ENCODE results near the gene CLMN. TPM values are rescaled to one million over a fixed set of nuclear protein-coding genes. Genes with fewer than 3 reads are reported as not detected.

Gene CLMN
- total RNA-seq, 1 experiment from 2014 or later: 33.4 TPM

- Histone ChIP-seq H3K4me3 (replicated peaks in 1 of 2; ENCODE audit: low read depth in 1 of 2, low read length in 2 of 2) (no peak overlapping the region), H3K36me3 (ENCODE audit: control insufficient read depth in 1 of 2, insufficient read depth in 2 of 2, low read length in 2 of 2) (no peaks in the 10 kb centered on the region), H3K27ac (ENCODE audit: low read depth, low read length) (no peak overlapping the region), H3K27me3 (ENCODE audit: insufficient read depth, low read length) (no peaks in the 10 kb centered on the region), H3K9ac (ENCODE audit: low read length) (no peak overlapping the region), H3K9me2 (ENCODE audit: insufficient read depth) (no peaks in the 10 kb centered on the region), H2AFZ (ENCODE audit: low read depth, low read length, poor library complexity, severe bottlenecking) (no peak overlapping the region), H3K4me1 (ENCODE audit: control insufficient read depth in 1 of 2, insufficient read depth in 2 of 2, low read length in 2 of 2) (no peaks in the 10 kb centered on the region), H3K9me3 (ENCODE audit: control insufficient read depth in 1 of 2, insufficient read depth in 1 of 2, low read depth in 1 of 2, low read length in 2 of 2) (no peaks in the 10 kb centered on the region; a peak in 1 of 4 replicates), H4K20me1 (ENCODE audit: insufficient read depth) (peaks cover 11% of the 10 kb centered on the region; the same call in 1 of the 2 replicates), H3K4me2 (ENCODE audit: low read length) (no peak overlapping the region), H3K79me2 (ENCODE audit: insufficient read depth, low read length) (peaks cover 97% of the 10 kb centered on the region)
- RAD21 ChIA-PET (ENCODE audit: low non-redundant PET in 1 of 2, low total read pairs in 2 of 2, uncharacterized antibody in 2 of 2, unreplicated experiment in 2 of 2): no interaction called here
- CTCF ChIA-PET: no interaction called here
- no peak for TF ChIP-seq FOSL1 (IDR thresholded peaks at IDR 0.05; ENCODE audit: low read depth)
- TF ChIP-seq JUND (IDR thresholded peaks at IDR 0.05): no peak
- no peak for TF ChIP-seq CTCF (IDR thresholded peaks at IDR 0.05 in 2 of 3, conservative IDR thresholded peaks at IDR 0.05 in 1 of 3; ENCODE audit: borderline replicate concordance in 1 of 3, insufficient read depth in 1 of 3, low read depth in 2 of 3, low read length in 2 of 3)
- TF ChIP-seq MAX (IDR thresholded peaks at IDR 0.05): no peak
- no peak for TF ChIP-seq EZH2 (IDR thresholded peaks at IDR 0.05)
- intact Hi-C loops (cut with micrococcal nuclease): no loop called here
- DNase-seq (ENCODE audit: low read depth, low spot score) (no peak), ATAC-seq (no peak)
- no TSS peak for BruUV-seq (replicated peaks)
- POLR2A ChIA-PET: no interaction called here
These were observed 178.0 kb downstream of the CLMN start for GRCh38 chr14:95141684-95142083.

DNA sequence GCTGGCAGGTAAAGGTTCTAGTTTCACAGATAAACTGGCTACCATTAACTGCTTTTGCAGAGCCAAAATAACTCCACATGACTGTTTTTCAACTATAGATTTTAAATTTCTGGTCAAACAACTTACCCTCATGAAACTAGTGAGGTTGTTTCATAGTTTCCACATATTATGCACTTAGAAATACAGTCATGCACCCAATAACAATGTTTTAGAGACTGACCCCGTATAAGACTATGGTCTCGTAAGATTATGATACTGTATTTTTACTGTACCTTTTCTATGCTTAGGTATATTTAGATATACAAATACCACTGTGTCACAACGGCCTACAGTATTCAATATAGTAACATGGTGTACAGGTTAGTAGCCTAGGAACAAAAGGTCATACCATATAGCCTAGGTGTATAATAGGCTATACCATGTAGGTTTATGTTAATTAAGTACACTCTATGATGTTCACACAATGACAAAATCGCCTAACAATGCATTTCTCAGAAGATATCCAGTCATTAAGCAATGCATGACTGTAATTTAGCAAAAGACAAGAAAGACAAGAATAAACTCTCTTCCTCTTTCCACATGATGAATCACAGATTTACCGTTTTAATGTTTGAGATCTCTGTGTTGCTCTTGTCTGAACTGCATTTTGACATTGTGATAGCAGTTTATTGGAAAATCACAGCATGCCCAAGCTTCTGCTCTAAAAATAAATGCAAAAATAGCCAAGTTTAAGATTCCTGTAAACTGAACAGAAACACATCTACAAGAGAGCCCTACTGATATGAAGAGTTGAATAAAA lies 179.4 kb downstream of the CLMN start:
- Histone ChIP-seq H2AFZ (ENCODE audit: low read depth, low read length, poor library complexity, severe bottlenecking) (no peak overlapping the region), H3K9me3 (ENCODE audit: control insufficient read depth in 1 of 2, insufficient read depth in 1 of 2, low read depth in 1 of 2, low read length in 2 of 2) (no peaks in the 10 kb centered on the region; a peak in 1 of 4 replicates), H3K4me3 (replicated peaks in 1 of 2; ENCODE audit: low read depth in 1 of 2, low read length in 2 of 2) (no peak overlapping the region), H3K27ac (ENCODE audit: low read depth, low read length) (no peak overlapping the region), H3K36me3 (ENCODE audit: control insufficient read depth in 1 of 2, insufficient read depth in 2 of 2, low read length in 2 of 2) (no peaks in the 10 kb centered on the region), H3K9ac (ENCODE audit: low read length) (no peak overlapping the region), H3K79me2 (ENCODE audit: insufficient read depth, low read length) (peaks cover 97% of the 10 kb centered on the region), H3K27me3 (ENCODE audit: insufficient read depth, low read length) (no peaks in the 10 kb centered on the region), H4K20me1 (ENCODE audit: insufficient read depth) (peaks cover 11% of the 10 kb centered on the region; the same call in 1 of the 2 replicates), H3K9me2 (ENCODE audit: insufficient read depth) (no peaks in the 10 kb centered on the region), H3K4me2 (ENCODE audit: low read length) (no peak overlapping the region), H3K4me1 (ENCODE audit: control insufficient read depth in 1 of 2, insufficient read depth in 2 of 2, low read length in 2 of 2) (no peaks in the 10 kb centered on the region)
- ChIA-PET RAD21 (ENCODE audit: low non-redundant PET in 1 of 2, low total read pairs in 2 of 2, uncharacterized antibody in 2 of 2, unreplicated experiment in 2 of 2) (no interaction called here), CTCF (no interaction called here), POLR2A (interaction anchor here (0.6 to 1.0 kb wide), 2 partner anchors 126 to 439 kb away, joined by 3 to 4 read pairs; no protein-coding TSS in a partner anchor)
- intact Hi-C loops (cut with micrococcal nuclease): no loop called here
- DNase-seq (ENCODE audit: low read depth, low spot score) (no peak), ATAC-seq (no peak)
- BruUV-seq (replicated peaks): no TSS peak
- TF ChIP-seq POLR2AphosphoS5 (IDR thresholded peaks at IDR 0.05; ENCODE audit: low read depth, low read length) (no peak), ATF3 (IDR thresholded peaks at IDR 0.05) (no peak), SIN3A (IDR thresholded peaks at IDR 0.05; ENCODE audit: low read depth) (no peak), ZNF274 (IDR thresholded peaks at IDR 0.05; ENCODE audit: low read depth, low read length) (no peak), ZFX (IDR thresholded peaks at IDR 0.05) (no peak), POLR2A (IDR thresholded peaks at IDR 0.05; ENCODE audit: borderline replicate concordance, extremely low read depth, insufficient read depth, insufficient read length) (no peak), CTCF (IDR thresholded peaks at IDR 0.05 in 2 of 3, conservative IDR thresholded peaks at IDR 0.05 in 1 of 3; ENCODE audit: borderline replicate concordance in 1 of 3, insufficient read depth in 1 of 3, low read depth in 2 of 3, low read length in 2 of 3) (no peak), EGR1 (IDR thresholded peaks at IDR 0.05; ENCODE audit: low read depth) (no peak), CBX3 (IDR thresholded peaks at IDR 0.05; ENCODE audit: low read depth) (no peak), JUND (IDR thresholded peaks at IDR 0.05) (no peak), EZH2phosphoT487 (IDR thresholded peaks at IDR 0.05; ENCODE audit: borderline replicate concordance) (no peak), SRF (IDR thresholded peaks at IDR 0.05; ENCODE audit: low read depth) (no peak), MAX (IDR thresholded peaks at IDR 0.05) (no peak), SP1 (IDR thresholded peaks at IDR 0.05; ENCODE audit: low read depth) (no peak)
